PC-3 (cell line): ENCODE measurements around the gene CIB4.

Experiments
- EZH2 ChIP-seq: fragments of 300-600 bp; sonication (generic); IDR thresholded peaks from one replicate; pipeline ENCODE4 v1.6.1; 2017; ENCODE audit warnings: antibody characterized with exemption, mild to moderate bottlenecking, low read length; ENCODE audit not compliant: unreplicated experiment
- EZH2phosphoT487 ChIP-seq: fragments of 300-600 bp; sonication (generic); IDR thresholded peaks from 2 replicates; pipeline ENCODE4 v1.6.1; 2018; ENCODE audit warnings: mild to moderate bottlenecking, antibody characterized with exemption, low read length, borderline replicate concordance
- TF ChIP-seq, protein P1 (sequence below): fragments of 300-600 bp; sonication (generic); conservative IDR thresholded peaks from 2 replicates; pipeline ENCODE4 v1.5.1; 2017; ENCODE audit warnings: antibody characterized with exemption, low read depth, mild to moderate bottlenecking, low read length

GRCh38 chr2:26584191-26584590 lies 57.0 kb downstream of the CIB4 start:
- TF ChIP-seq EZH2 (no peak), EZH2phosphoT487 (no peak)
- TF ChIP-seq, protein P1, sequence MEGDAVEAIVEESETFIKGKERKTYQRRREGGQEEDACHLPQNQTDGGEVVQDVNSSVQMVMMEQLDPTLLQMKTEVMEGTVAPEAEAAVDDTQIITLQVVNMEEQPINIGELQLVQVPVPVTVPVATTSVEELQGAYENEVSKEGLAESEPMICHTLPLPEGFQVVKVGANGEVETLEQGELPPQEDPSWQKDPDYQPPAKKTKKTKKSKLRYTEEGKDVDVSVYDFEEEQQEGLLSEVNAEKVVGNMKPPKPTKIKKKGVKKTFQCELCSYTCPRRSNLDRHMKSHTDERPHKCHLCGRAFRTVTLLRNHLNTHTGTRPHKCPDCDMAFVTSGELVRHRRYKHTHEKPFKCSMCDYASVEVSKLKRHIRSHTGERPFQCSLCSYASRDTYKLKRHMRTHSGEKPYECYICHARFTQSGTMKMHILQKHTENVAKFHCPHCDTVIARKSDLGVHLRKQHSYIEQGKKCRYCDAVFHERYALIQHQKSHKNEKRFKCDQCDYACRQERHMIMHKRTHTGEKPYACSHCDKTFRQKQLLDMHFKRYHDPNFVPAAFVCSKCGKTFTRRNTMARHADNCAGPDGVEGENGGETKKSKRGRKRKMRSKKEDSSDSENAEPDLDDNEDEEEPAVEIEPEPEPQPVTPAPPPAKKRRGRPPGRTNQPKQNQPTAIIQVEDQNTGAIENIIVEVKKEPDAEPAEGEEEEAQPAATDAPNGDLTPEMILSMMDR, result no peak
